NCI-H774 (cell line): ENCODE measurements around the gene EIF3D.
"Not testable (repeated sequence)": the region's sequence is repeated elsewhere in the genome, so short reads cannot be mapped to it uniquely, and the experiment has no call there.

Experiments used
- DNase-seq: peaks from one replicate; lab custom pipeline; 2025; lab: John Stamatoyannopoulos, UW

Gene EIF3D

DNA sequence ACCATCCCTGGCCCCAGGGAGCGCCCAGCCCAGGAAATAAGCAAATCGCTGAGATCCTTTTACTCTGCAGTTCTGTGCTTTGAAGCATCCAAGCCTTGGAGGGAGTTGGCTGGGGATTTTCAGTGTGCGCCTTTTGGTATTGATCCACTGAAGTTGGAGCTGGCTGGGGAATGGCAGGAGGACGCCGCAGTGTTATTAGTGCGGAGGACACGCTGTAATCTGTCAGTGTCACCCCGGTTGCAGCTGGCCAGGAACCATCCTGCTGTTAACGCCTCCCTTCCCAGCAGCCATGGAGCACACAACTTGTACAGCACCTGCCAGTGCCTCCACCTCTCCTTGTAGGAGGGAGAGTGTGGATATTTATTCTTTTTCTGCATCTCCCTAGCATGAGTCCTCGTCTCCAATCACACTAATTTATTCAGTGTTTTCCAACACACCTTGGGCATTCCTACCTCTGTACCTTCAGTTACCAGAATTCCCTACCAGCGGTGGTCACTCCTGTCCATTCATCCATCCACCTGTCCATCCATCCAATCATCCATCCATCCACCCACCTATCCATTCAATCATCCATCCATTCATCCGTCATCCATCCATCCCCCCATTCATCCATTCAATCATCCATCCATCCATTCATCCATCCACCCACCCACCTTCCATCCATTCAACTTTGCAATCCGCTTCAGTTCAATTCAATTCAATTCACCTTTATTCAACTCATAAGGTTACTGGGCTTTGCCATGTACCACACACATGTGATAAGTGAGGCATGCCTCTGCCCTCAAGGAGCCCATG is 21.9 kb upstream of the EIF3D start:
- no peak for DNase-seq

GRCh38 chr22:36549033-36549432 is 20.1 kb upstream of the EIF3D start:
- no peak for DNase-seq

- DNase-seq = no peak
These were observed 19.6 kb upstream of the EIF3D start for GRCh38 chr22:36548606-36549005.

- no peak for DNase-seq
These were observed 18.0 kb upstream of the EIF3D start for GRCh38 chr22:36546932-36547331.

- peak; percentile 10 for DNase-seq
These were observed 17.3 kb upstream of the EIF3D start for GRCh38 chr22:36546092-36546804.

GRCh38 chr22:36544107-36544620 is 15.2 kb upstream of the EIF3D start:
- no peak for DNase-seq

- DNase-seq = no peak
These were observed 13.0 kb upstream of the EIF3D start for GRCh38 chr22:36541831-36542411.

DNA sequence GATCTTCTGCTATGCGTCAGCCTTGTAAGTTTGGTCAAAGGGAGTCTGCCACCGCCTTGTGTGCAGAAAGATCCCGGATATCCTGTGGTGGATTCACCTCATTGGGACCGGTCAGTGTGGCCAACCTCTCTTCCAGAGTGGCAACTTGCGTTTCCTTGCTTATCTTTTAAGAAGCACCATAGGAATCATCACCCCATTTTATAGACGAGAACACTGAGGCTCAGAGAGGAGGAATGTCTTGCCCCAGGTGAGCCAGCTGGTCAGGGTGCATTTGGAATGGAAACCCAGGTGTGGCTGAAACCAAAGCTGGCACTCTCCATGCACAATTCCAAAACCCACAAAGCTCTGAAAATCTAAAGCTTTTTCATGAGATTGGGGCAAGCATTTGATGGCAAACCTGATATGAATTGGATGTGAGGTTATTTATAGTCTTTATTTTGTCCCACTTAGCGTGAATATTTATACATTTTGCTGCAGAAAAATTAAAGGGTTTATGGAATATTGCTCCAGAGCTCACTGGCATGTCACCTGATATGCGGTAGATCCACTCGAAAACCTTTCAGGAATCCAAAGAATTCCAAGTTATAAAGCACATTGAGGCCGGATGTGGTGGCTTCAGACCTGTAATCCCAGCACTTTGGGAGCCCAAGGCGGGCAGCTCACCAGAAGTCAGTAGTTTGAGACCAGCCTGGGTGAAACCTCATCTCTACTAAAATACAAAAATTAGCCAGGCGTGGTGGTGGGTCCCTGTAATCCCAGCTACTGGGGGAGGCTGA is 12.1 kb upstream of the EIF3D start:
- no peak for DNase-seq

DNA sequence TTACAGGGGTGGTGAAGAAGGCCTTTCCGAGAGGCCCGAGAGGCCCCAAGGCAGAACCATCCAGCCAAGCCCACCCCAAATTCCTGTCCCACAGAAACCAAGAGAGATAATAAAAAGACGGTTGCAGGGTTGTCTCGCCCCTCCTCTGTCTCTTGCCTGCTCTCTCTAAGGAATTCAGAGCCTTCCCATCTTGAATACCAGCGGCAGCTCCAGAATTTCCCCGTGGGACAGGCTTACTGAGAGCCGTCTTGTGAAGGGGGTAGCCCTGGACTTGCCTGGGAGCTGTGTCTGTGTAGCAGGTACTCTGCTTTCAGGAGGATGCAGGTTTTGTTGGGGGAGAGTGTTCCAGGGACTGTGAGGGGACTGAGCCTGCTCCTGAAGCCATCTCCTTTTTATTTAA is 9.6 kb upstream of the EIF3D start:
- DNase-seq = no peak

GRCh38 chr22:36536717-36537116 is 7.8 kb upstream of the EIF3D start:
- DNase-seq = peak; percentile 46

- DNase-seq = not testable (repeated sequence)
These were observed 4.4 kb upstream of the EIF3D start for GRCh38 chr22:36533320-36533719.

- DNase-seq = no peak
These were observed 3.5 kb upstream of the EIF3D start for GRCh38 chr22:36532466-36532865.

DNA sequence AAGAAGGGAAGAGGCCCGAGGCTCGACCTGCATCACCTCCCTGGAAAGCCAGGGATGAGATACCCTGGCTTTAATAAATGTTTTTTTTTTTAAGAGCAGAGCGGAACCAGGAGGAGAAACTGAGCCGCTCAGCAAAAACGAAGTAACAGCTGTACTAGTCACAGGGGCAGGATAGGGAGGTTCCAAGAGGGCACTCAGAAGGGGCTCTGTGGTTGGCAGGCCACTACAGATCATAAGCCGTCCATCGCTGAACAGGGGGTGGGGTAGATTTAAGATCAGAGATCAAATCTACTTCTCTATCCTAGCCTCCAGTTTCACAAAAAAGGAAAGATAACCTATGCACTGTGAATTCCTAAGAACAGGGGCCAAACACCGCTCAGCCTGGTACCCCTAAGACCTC is 625 bp downstream of the EIF3D start:
- no peak for DNase-seq

- DNase-seq = no peak
These were observed 6.3 kb downstream of the EIF3D start for GRCh38 chr22:36522662-36523061.

GRCh38 chr22:36520423-36520822 is 8.5 kb downstream of the EIF3D start:
- DNase-seq = no peak

- not testable (repeated sequence) for DNase-seq
These were observed 9.1 kb downstream of the EIF3D start for GRCh38 chr22:36519906-36520305.

GRCh38 chr22:36514766-36515165 is 14.2 kb downstream of the EIF3D start:
- no peak for DNase-seq

DNA sequence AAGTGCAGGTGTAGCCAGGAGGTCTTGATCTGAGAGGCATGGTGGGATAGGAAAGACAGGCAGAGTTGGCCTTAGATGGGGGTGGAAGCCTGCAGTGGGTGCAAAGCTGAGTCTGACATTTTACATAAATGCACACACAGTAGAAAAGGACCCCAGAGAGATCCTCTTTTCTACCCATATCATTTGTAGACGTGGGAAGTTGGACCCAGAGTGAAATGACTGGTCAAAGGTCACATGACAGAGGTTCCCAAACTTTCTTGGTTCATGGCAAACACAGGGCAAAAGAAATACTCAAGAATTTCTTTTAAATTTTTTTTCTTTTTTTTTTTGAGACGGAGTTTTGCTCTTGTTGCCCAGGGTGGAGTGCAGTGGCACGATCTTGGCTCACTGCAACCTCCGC is 16.0 kb downstream of the EIF3D start:
- no peak for DNase-seq

DNA sequence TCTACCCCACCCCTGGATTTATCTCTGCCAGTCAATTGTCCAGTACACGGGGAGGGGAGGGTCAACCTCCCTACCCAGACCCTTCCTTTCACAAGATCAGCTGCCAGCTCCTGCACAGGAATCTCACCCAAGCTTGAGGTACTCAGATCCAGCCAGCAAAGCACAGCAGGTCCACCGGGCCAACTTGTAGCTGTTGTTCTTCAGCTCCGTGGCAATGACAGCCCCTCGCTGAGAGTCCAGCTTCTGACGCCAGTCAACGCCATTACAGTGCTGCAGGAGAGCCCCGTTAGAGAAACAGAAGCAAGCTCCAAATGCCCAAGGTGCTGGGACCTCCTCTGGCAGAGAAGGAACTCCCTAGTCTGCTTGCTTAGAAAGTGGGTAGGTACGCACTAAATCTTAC is 16.6 kb downstream of the EIF3D start:
- no peak for DNase-seq

GRCh38 chr22:36510966-36511881 is 17.7 kb downstream of the EIF3D start:
- no peak for DNase-seq

- no peak for DNase-seq
These were observed 18.6 kb downstream of the EIF3D start for GRCh38 chr22:36510384-36510783.
